Measurements from ENCODE around the gene PKD1. TPM values are rescaled to one million over a fixed set of nuclear protein-coding genes. Genes with fewer than 3 reads are reported as not detected.

Gene PKD1
- 10 to 100 TPM; 65.3 to 70.7 TPM for total RNA-seq

DNA sequence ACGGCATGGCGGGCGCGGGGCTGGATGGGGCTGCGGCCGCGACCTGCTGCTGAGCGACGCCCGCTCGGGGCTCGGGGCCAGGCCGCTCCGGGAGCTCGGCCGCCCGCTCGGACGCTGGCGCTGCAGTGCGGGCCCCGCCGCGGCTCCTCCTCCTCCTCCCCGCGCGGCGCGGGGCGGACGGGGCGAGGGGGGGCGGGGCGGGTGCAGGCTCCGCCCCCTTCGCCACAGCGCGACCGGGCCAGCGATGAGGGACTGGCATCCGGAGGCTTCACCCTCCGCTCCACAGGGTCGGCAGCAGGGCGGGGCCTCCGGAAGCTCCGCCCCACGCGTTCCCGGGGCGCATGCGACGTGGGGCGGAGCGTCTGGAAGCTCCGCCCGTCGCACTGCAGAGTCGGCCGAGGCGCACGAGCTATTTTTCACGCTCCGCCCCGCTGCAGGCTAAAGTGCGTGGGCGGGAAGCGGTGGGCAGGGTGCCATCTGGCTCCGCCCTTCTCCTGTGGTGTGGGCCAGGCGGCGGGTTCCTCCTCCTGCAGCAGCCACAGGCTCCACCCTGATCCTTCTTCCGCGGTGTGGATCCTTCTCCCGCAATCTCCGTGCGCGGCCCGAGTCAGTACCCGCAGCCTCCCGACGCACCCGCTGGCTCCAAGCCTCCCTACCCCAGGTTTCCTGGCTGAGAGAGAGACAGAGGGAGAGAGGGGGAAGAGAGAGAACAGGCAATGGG lies at the start of gene PKD1:
TSS of gene PKD1 (minus strand) at position 129 of the 721 bp plus-strand sequence. CDS start 209 bp downstream, outside the sequence.
- ChIA-PET POLR2A (interaction anchor here (1.0 kb wide), 1 partner anchor 19 kb away, joined by 4 read pairs; no protein-coding TSS in a partner anchor), CTCF (interaction anchor here (2.1 kb wide), 1 partner anchor 113 kb away, joined by 13 read pairs; no protein-coding TSS in a partner anchor)

DNA sequence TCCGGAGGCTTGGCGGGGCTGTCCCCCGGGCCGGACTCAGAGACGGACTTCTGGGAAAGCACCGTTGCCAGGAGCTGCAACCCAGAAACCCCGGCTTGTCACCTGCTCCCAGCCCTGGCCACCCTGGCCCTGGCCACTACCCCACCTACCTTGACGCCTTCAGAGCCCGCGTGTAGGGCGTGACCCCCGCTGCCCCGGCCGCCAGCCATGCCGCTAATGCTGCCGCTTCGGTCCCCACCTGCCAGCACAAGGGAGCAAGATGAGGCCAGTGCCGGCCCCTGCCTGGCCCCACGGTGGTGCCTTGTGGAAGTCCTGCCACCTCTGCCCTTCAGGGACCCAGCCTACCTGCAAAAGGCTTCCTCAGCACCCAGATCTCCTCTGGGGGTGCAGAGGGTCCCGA lies 49.3 kb upstream of the PKD1 start:
- CTCF ChIA-PET: no interaction called here
- POLR2A ChIA-PET: no interaction called here

DNA sequence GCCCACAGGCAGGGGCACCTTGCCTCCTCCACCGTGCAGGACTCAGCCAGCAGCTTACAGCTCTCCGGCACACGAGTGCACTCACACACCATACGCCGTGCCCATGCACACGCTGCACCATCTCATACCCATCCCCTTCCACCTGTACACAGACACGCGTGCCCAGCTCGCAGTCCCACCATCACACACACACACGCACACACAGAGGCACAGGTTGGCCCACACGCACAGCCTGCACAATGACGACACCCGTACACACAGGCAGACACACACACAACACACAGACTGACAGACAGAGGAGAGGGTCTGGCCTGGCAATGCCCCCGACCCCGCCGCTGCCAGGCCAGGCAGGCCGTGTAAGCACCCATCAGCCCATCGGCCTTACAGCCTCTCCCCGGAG lies 48.6 kb upstream of the PKD1 start:
- CTCF ChIA-PET: no interaction called here
- POLR2A ChIA-PET: no interaction called here

DNA sequence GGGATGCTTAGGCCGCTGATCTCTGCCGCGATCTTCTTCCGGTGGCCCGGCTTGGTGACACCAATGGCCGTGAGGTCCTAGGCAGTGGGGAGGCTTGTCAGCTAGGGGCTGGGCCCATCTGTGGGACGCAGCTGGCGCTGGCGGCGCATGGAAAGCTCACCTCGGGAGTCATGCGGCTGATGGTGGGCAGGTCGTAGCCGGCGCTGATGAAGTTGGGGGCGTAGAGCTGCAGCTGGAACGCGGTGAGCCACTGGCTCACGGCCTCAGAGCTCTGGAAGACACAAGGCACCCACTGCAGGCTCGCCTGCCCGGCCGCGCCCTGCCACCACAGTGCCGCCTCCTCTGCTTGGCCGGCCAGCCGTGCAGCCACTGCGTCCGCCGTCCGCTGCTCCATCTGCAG lies 48.0 kb upstream of the PKD1 start:
- POLR2A ChIA-PET: no interaction called here
- CTCF ChIA-PET: no interaction called here

DNA sequence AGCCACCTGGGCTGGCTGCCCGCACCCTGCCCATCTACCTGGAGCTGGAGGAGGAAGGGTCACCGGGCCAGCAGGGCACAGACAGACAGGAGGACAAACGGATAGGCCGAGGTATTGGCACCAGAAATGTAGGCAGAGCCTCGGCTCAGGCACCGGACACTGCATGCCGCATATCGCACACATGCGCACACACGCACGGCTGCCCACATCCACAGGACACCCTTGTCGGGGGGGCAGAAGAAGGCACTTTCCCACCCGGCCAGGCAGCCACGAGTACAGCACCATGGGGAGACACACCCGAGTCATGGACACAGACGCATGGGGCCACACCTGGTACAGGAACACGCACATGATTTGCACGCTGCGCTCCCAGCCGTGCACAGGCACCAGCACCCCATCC lies 46.3 kb upstream of the PKD1 start:
- ChIA-PET POLR2A (no interaction called here), CTCF (no interaction called here)

DNA sequence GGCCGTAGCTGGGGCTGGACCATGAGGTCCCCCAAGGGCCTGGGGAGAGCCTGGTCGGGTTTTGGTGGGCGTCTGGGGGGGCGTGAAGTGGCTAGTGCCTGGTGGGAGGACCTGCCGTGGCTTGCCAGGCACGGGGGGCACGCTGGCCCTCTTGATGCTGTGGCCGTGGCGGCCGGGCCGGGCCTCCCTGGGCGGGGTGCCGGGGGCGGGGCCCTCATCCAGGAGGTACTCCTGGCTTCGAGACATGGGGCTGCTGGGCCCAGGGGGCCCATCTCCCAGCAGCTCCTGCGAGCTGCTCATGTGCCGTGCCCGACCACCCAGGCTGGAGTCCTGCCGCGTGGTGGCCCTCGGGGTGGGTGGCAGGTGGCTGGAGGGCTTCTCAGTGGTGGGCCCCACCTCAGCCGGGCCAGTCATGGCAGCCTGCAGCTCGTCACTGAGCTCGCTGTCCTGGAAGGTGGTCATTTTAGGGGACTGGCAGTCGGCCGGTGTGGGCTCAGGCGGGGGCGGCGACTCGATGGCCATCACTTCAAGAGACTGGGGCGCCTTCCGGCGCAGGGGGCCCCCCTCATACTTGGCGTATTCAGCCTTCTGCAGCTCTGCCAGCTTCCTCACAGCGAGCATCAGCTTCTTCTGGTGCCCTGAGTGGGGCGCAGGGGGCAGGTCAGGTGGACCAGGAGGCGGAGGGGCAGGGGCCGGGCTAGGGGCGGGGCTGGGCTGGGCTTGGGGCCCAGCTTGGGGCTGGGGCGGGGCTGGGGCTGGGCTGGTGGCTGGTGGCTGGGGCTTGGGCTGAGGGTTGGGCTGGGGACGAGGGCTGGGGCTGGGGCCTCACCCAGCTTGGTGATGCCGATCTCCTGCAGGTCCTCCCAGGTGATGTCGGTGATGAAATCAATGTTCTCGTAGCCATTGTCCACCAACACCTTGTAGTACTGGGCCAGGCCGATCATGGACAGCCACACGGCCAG lies 45.5 kb upstream of the PKD1 start:
- POLR2A ChIA-PET: interaction anchor here (0.5 kb wide), 1 partner anchor 949 kb away, joined by 3 read pairs; no protein-coding TSS in a partner anchor
- CTCF ChIA-PET: no interaction called here

DNA sequence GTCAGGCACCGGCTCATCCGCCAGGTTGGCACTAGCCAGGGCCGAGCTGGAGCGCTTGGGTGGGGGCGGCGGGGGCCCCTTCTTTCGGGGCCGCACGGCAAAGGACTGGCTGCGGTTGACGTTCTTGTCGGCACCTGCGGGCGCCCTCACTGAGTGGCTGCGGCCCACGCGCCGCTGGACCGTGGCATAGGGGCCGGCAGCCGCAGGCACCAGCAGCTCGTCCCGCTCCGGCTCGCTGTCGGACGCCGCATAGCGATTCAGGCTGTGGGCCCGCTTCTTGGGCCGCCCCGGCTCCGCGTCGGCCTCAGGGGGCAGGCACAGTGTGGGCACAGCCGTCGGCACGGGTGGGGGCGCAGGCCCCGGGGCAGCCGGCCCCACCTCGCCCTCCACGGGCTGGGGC lies 44.8 kb upstream of the PKD1 start:
- ChIA-PET POLR2A (no interaction called here), CTCF (no interaction called here)

DNA sequence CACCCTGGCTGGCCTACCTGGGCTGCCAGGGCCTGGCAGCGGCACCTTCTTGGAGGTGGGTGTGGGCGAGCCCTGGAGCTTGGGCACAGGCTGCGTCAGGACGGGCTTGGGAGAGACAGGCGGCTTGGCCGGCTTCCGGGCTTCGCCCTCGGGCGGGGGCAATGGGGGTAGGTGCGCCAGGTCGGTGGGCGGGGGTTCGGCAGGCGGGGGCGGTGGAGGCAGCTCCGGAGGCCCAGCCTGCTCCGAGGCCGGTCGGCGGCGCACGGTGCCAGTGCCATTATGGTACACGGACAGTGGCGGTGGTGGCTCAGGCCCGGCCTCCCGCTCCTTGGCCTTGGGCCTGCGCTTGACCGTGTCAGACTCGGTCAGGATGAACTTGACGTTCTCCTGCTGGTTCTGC lies 43.9 kb upstream of the PKD1 start:
- POLR2A ChIA-PET: no interaction called here
- CTCF ChIA-PET: no interaction called here

DNA sequence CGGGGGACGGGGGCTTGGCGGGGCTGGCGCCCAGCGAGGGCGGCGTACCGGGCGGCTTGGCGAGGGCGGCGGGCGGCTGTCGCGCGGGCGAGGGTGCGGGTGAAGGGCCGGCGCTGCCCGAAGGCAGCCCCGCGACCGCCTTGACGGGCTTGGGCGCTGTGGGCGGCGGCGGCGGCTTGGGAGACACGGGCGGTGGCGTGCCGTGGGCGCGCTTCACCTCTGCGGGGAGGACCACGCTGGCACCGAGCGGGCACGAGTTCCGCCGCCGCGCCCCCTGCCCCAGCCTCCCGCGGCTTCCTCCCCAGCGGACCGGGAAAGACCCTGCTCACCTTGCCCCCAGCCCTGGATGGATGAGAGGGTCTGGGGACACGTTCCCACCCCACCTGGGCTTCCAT lies 43.4 kb upstream of the PKD1 start:
- ChIA-PET CTCF (no interaction called here), POLR2A (no interaction called here)

DNA sequence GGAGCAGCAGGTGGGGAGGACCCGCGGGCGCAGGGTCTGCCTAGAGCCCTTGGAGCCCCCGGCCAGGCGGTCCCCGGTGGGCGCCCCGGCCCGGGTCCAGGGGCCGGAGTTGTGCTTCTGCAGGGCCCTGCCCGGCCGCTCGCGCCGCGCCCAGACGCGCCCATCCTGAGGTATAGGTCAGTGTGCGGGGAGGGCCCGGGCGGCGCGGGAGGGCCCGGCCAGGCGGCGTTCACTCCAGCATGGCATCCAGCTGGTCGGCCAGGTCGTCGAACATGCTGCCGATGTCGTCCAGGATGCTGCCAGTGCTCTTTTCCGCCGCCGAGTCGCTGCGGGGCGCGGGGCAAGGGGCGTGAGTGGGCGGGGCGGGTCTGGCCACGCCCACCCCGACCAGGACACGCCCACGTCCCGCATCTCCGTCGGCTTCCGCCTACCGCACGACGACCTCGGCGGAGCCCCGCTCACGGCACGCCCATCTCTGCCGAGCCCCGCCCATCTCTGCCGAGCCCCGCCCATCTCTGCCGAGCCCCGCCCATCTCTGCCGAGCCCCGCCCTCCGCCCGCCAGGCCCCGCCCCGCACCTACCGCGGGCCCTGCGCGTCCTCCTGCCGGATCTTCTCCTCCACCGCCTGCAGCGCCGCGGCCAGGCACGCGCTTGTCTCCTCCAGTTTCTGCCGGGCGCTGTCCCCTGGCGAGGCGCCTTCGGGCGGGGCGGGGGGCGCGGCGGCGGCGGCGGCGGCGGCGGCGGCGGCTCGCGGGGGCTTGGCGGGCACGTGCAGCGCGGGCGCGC lies 42.8 kb upstream of the PKD1 start:
- CTCF ChIA-PET: no interaction called here
- POLR2A ChIA-PET: no interaction called here

DNA sequence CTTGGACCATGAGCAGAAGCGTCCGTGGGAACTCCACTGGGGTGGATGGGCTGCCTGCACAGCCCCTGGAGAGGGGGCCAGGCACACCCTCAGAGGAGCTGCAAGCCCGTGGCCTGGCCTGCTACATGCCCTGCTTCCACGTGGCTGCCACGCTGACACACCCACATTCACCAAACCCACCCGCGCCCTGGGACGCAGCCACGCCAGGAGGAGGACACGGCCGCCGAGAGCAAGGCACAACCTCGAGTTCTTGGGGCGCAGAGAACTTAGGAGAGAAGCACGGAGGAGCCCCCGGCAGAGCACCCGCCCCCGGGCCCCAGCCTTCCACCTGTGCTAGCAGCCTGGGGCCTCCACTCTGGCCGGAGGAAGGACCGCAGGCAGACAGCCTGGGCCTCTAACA lies 41.9 kb upstream of the PKD1 start:
- ChIA-PET POLR2A (no interaction called here), CTCF (no interaction called here)

DNA sequence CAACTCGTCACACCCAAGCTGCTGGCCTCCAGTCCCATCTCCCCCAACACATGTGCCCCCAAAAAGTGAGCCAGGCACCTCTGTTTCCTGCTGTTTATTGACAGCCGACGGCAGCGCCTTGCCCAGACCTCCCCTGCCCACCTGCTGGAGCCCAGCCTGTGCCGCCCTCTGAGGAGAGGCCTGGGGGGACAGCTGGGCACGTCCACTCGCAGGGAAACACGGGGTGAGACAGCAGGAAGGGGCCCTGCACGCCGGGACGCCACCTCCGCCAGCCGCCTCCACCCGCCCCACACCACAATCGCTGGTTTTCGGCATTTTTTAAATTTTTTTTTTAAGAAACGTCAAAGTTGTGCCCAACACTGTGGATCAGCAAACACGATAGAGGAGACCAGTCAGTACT lies 41.4 kb upstream of the PKD1 start:
- CTCF ChIA-PET: no interaction called here
- POLR2A ChIA-PET: no interaction called here

DNA sequence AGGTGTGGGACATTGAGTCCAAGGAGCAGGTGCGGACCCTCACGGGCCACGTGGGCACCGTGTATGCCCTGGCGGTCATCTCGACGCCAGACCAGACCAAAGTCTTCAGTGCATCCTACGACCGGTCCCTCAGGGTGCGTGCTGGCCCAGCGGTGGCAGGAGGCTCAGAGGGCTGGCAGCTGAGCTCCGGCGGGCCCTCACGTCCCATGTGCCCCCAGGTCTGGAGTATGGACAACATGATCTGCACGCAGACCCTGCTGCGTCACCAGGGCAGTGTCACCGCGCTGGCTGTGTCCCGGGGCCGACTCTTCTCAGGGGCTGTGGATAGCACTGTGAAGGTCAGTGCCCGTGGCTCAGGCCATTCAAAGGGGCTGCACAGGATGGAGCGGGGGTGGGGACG lies 40.3 kb upstream of the PKD1 start:
- CTCF ChIA-PET: no interaction called here
- POLR2A ChIA-PET: no interaction called here

DNA sequence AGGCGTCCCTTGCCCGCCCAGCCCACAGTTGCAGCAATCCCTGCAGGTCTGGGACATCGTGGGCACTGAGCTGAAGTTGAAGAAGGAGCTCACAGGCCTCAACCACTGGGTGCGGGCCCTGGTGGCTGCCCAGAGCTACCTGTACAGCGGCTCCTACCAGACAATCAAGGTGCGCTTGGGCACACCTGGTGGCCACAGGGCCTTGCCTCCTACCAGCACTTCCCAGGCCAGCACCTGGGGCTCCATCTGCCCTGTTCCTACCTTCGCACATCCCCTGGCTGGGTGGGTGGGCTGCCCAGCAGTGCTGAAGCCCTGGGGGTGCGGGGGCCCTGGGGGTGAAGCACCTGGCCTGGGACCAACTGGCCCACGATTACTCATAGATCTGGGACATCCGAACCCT lies 39.8 kb upstream of the PKD1 start:
- ChIA-PET CTCF (no interaction called here), POLR2A (no interaction called here)

DNA sequence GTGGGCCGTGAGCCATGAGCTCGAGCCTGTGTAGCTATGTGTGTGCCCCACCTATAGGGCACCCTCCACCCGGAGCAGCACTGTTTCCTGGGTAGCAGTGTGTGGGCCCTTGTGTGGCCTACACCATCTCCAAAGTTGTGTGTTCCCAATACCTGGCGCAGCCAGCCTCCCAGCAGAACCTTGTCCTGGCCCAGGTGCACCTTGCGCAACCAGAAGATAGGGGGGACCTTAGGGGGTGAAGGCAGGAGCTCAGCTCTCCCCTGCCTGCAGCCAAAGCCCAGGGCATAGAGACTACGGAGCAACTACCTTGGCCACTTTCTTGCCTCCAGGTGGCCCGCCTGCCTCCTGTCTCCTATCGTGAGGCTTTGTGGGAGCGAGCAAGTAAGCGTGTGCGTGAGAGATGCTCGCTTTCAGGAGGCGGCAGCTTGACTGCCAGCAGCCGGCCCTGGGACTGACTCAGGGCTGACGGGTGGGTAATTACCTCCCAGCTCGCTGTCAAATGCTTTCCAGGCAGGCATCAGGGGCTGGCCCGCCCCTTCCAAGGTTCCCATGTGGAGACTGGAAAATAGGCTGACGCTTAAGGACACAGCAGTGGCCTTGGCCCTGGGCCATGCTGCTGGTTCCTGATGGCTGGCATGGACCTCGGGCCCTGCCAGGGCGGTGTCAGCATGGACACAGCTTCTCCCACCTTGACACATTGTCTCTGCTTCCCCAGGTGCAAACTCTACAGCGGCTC lies 38.9 kb upstream of the PKD1 start:
- ChIA-PET CTCF (no interaction called here), POLR2A (no interaction called here)

DNA sequence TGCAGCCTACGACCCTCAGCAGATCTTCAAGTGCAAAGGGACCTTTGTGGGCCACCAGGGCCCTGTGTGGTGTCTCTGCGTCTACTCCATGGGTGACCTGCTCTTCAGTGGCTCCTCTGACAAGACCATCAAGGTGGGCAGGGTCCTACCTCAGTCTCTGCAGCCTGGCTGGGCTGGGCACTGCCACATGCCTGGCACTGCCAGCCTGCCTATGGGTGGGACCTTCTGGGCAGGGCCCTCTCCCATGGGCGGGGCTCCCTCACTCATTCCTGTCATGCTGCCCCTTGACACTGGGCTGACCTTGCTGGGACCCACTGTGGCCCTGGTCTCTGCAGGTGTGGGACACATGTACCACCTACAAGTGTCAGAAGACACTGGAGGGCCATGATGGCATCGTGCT lies 38.2 kb upstream of the PKD1 start:
- POLR2A ChIA-PET: no interaction called here
- CTCF ChIA-PET: no interaction called here

DNA sequence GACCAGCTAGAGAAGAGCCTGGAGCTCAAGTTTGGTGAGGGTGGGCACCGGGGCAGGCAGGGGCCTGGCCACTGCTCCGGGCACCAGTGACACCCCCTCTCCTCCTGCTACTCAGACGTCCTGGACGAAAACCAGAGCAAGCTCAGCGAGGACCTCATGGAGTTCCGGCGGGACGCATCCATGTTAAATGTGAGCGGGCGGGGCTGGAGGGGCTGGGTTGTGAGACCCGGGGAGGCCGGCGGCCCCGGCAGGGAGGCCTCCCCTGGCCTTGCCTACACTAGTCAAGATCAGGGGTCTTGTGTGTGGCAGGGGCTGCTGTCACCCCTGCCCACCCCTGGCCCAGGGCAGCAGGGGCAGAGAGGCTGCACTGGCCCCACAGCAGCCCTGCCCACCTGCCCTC lies 37.7 kb upstream of the PKD1 start:
- ChIA-PET POLR2A (interaction anchor here (0.6 kb wide), 1 partner anchor 86 kb away, joined by 7 read pairs; no protein-coding TSS in a partner anchor), CTCF (no interaction called here)

DNA sequence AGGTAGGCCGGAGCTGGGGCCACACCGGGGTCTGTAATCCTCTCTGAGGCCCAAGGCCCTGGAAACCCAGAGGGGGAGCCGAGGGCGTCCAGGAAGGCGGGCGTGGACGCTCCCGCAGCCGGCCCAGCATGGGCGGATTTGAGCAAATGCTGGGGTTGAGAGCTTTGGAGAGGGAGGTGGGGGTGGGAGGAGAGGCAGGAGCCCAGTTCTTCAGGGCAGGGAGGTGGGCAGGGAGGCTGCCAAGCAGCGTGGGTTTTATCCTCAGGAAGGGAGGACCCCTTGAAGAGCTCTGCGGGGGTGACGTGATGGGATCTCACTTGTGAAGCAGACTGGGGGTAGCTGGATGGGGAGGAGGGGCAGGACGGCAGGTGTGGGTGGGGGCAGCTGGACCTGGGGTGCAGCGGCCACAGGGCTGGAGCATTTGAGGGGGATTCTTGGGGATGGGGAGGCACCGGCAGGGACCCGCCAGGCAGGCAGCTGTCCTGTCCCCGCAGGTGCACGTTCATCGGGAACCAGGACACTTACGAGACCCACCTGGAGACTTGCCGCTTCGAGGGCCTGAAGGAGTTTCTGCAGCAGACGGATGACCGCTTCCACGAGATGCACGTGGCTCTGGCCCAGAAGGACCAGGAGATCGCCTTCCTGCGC lies 37.1 kb upstream of the PKD1 start:
- POLR2A ChIA-PET: interaction anchor here (0.6 kb wide), 1 partner anchor 86 kb away, joined by 7 read pairs; no protein-coding TSS in a partner anchor
- CTCF ChIA-PET: no interaction called here

DNA sequence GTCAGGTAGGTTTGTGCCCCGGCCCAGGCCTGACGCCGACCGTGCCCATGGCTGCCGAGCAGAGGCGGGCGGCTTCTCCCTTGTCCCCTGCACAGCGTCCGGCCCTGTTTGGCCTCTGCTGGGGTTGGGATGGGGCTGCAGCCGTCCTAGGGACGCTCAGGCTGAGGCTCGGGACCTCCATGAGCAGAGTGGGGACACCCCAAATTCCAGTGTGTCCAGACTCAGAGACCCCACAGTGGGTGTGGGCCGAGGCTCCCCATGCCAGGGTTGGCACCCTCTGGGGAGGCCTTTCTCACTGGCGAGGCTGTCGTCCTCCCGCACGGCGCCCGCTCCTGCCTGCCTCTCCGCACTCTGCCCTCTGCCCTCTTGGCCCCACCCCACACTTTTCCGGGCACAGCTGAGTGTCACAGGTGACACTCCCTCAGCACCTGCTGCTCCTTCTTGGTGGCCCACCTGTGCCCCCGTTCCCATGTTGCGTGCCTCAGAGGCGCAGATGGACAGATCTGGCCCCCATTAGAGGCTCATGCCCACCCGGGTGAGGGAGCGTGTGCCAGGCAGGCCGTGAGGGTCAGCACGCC lies 36.0 kb upstream of the PKD1 start:
- ChIA-PET CTCF (no interaction called here), POLR2A (no interaction called here)
